Left cardiac atrium (tissue), 4 donors: ENCODE results near the gene PLAGL2. TPM values are rescaled to one million over a fixed set of nuclear protein-coding genes. Genes with fewer than 3 reads are reported as not detected.

Source experiments
- ATAC-seq, 2 donors: fragments of 200-7000 bp; cut with Tn5 transposase; one replicate each; pipeline ENCODE4 v1.9.1; 2020; ENCODE audit warnings: mild to moderate bottlenecking in 2 of 2, moderate library complexity in 2 of 2
- DNase-seq: peaks from one replicate; pipeline ENCODE4 v3.0.0-alpha.2; 2020
- intact Hi-C, 2 donors: fragments of 100-400 bp; cut with DNase I; formaldehyde crosslinking; loops; one replicate each; pipeline versions ENCODE4 v1.14.1 to v1.15.1; 2022 to 2023
- total RNA-seq, 2 donors: library from RNA; stranded (reverse); fragmentation: NEBNext Ultra II Directional; extraction: Animal tissue kit (Norgen Biotek cat#: 25700); gene quantifications; one replicate each; pipeline ENCODE4 v1.2.1, GENCODE V29; 2021
- donor health status: DM: no; HTN: yes; CAD: no.
- donor health status: DM: no; HTN: yes; CAD: no; lungs with severe emphysema.
- donor health status: DM: yes; HTN: yes; CAD: no.
- donor health status: Dilated cardiomyopathy.

Gene PLAGL2
- total RNA-seq, 2 donors from 2014 or later: 6.9 to 8.0 TPM

DNA sequence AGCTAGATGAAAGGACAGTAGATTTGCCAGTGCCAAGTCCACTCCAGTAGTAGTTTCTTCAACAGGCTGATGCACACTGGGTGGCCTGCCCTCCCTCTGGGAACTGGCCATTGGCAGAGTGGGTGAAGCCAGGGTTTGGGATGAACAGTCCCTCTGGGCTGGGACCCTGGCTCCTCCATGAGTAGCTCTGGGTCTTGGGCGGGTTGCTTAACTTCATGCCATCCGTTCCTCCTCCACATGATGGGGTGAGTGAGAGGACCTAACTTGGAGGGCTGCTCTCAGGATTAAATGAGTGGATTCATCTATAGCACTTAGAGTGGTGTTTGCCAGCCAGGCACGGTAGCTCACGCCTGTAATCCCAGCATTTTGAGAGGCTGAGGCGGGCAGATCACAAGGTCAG lies 47.2 kb downstream of the PLAGL2 start:
- intact Hi-C loops: no loop called here
- DNase-seq (no peak), ATAC-seq (no peak)

DNA sequence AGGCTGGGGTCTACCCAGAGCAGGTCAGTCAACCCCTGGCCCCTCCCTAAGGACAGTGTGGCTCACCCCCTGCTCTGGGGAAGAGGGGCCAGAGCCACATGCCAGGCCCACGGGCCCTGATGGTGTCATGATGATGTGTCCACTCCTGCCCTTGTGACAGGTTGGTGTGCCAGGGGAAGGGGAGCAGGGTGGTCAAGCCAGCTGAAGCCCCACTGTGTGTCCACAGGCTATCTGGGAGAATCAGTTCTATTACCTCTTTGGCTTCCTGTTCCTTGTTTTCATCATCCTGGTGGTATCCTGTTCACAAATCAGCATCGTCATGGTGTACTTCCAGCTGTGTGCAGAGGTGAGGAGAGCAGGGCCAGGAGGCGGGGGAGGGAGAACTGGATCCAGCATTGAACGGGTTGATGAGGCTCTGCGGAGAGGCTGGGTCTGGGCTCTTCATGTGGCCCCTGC lies 47.7 kb downstream of the PLAGL2 start:
- ATAC-seq (no peak), DNase-seq (no peak)
- intact Hi-C loops: no loop called here

DNA sequence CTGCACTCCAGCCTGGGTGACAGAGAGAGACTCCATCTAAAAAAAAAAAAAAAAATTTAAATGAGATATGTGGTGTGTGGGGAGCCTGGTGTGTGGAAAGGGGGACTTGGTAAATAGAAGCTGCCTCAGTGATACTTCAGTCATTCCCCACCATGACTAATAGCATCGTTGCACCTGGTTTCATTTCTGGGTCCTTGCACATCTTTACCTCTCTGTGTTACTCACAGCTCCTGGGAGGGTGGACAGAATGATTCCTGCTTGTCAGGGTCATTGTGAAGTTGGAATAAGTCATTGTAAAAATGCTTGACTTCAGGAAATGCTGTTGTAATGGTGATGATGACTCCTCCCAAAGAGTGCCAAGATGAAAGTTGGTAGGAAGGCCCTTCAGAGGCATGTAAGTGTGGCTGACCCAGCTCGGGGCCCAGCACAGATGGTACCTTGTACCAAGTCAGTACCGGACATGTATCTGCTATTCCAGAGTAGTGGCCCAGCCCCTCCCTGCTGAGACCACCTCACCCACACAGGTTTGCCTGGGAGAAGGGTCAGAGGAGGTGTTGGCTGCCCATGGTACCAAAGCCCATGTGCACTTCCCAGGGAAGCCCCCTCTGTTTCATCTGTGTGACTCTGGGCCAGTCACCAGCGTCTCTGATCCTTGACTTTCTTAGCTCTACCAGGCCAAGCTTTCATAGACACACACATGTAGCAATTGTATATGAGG lies 48.4 kb downstream of the PLAGL2 start:
- ATAC-seq (no peak), DNase-seq (no peak)
- intact Hi-C loops: no loop called here

DNA sequence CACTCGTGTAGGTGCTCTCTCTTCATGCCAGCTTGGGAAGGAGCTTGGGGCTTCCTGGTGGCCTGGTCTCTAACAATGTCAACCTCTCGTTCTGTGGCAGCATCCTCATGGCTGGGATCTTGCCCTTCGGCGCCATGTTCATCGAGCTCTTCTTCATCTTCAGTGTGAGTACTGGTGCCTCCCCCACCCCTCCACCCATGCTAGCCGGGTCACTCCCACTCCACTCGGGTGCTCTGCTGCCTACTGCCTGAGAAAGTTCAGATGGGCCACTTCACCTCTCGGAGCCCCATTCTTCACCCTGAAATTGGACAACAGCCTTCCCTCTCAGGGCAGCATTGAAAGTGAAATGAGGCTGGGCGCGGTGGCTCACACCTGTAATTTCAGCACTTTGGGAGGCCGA lies 49.2 kb downstream of the PLAGL2 start:
- ATAC-seq: no peak
- DNase-seq: no peak
- intact Hi-C loops: no loop called here

DNA sequence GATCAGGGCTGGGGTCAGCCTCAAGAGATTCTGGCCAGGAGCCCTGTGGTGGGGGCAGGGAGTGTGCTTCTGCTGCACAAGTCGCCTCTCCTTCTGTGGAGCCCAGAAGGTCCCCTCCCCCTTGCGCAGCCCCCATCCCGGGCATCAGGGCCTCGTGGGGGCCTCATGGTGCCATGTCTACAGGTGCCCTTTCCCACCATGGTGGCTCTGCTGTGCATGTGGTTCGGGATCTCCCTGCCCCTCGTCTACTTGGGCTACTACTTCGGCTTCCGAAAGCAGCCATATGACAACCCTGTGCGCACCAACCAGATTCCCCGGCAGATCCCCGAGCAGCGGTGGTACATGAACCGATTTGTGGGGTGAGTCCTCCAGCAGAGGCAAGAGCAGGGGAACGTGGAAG lies 49.9 kb downstream of the PLAGL2 start:
- intact Hi-C loops: no loop called here
- ATAC-seq (no peak), DNase-seq (no peak)

DNA sequence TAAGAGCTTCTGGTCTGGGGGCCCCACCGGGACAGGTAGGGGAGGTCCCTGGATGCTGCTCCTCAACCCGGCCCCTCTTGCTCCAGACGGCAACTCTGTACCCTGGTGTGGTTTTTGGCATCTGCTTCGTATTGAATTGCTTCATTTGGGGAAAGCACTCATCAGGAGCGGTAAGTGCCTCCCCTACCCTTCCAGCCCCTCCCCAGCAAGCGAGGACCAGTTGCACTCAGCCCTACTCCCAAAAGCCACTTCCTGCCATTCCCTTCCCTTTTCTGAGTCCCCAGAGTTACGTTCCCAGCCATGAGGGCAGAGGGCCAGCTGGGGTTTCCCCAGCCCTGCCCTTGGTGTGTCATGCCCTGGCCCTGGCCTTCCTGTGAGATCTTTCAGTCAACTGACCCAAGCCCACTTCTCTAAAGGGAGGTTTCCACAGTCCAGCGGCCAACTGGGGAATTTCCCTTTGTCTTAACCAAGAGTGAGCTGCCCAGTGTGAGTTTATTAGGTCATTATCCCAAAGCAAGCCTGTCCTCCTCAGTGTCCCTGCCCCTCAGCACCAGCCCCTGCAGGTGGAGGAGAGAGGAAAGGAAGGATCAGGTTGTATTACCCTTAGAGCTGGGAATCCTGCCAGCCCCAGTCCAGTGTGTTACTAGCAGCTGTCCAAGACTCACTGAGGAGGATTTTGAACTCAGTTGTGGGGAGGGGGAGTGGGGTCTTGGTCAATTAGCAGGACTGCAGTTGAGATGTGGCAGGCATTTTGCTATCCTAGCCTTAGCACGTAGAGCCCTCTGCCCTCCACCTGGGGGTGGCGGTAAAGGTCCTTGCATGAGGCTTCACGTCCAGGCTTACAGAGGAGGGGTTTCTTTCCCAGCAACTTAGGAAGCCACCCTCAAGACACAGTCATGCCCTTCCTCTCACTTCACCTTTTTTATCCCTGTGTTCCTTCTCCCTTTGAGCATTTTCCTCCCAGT lies 52.2 kb downstream of the PLAGL2 start:
- intact Hi-C loops: no loop called here
- ATAC-seq: peak; percentile 93 to 94
- DNase-seq: peak; percentile 93

DNA sequence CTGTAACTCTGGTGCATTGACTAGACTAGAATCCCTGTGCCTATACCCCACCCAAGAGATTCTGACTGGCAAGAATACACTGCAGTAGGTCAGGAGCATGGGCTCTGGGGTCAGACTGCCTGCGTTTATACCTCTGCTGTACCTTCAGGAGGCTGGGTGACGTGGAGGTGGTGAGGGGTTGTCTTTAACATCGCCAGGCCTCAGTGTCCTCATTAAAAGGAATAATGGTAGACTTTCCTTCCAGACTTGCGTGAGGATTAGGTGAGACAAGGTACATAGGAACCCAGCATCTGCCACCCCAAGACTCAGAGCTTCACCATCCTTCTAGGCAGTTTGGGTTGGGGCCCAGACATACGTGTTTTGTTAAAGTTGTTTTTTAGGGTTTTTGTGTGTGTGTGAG lies 53.8 kb downstream of the PLAGL2 start:
- intact Hi-C loops: no loop called here
- ATAC-seq: no peak
- DNase-seq: no peak

DNA sequence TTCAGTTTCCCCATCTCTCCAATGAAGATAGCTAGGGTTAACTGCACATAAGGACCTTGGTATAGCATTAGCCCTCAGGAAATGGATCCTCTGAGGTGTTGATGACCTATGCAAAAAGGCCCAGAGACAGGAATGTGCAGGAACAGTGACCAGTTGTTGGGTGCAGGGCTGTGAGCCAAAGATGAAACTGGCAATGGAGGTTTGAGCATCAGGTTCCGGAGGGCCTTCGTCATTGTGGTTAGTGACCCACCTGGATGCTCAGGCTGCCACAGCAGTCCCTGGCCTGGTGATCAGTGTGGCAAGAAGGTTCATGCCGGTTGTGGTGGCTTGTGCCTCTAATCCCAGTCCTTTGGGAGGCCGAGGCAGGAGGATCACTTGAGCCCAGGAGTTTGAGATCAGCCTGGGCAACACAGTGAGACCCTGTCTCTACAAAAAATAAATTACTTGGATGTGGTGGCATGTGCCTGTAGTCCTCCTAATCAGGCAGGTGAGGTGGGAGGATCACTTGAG lies 54.3 kb downstream of the PLAGL2 start:
- ATAC-seq: no peak
- intact Hi-C loops: no loop called here

DNA sequence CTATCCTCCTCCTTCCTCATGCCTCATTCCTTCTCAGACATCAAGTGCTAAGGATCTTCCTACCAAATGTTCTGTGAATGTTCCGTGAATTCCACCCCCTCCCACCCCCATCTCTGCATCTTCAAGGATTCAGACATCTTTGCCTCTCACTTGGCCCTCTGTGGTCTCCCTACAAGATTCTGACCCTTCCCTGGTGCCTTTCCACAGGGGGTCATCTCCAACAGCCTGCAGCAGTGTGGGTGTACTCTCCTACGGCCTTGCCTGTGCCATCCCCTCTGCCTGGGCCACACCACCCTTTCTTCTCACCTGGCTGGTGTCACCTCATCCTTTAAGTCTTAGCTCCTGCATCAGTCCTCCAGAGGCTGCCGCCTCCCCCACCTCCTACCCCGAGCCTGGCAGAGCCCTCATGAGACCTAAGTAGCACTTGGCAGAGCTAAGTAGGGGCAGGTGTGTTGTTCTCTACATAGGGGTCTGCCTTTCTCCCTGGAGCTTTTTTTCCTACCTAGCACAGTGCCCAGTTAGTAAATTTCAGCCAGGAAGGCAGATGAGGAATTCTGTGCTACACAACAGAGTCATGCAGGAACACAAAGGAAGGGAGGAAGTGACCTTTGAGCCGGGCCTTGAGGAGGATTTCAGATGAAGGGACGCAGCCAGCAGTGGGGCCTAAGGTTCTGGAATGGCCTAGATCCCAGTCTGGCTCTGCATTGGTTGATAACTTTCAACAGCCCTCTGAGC lies 55.0 kb downstream of the PLAGL2 start:
- intact Hi-C loops: no loop called here
- DNase-seq: no peak
- ATAC-seq: no peak

More for the DNA sequence above, 54.3 kb downstream of the PLAGL2 start:
- DNase-seq: no peak

DNA sequence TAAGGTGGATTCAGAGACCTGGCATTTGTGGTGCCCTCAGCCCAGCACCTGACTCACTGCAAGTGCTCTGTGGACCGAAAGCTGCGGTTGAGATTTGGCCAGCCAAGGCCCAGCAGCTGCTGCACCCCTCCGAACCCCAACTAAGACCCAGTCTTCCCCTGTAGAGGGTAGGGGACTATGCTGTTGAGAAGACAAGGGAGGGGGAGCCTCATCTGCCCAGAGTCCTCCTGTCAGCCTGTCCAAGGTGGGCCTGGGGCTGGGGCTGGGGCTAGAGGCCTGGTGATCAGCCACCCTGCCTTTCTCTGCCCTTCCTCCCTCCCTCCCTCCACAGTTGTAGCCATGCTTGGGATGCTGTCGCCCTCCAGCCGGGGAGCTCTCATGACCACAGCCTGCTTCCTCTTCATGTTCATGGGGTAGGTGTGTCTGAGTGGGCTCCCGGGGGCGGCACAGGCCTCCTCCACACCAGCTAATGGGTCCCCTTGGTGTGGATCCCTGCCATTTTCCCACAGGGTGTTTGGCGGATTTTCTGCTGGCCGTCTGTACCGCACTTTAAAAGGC lies 57.2 kb downstream of the PLAGL2 start:
- DNase-seq: no peak
- ATAC-seq: no peak
- intact Hi-C loops: no loop called here

DNA sequence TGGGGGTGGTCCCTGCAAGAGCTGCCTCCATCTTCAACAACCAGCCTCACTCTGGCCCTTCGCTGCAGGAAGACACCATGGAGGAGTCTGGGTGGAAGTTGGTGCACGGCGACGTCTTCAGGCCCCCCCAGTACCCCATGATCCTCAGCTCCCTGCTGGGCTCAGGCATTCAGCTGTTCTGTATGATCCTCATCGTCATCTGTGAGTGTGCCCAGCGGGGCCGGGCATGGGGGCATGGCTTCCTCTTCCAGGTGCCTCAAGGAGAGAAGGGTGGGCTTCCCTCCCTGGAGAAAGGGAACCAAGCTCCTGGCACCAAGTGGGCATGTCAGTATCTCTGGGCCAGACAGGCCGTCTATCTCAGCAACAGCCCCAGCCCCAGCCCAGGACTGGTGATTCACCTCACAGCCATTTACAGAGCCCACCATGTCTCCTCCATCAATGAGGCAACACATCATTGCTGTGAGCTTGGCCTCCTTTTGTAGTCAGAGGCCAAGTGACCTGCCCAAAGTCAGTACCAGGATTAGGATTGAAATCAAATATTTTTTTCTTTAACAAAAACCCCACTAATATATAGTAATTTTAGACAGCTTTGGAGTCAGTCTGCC lies 57.9 kb downstream of the PLAGL2 start:
- DNase-seq (no peak), ATAC-seq (no peak)
- intact Hi-C loops: no loop called here

DNA sequence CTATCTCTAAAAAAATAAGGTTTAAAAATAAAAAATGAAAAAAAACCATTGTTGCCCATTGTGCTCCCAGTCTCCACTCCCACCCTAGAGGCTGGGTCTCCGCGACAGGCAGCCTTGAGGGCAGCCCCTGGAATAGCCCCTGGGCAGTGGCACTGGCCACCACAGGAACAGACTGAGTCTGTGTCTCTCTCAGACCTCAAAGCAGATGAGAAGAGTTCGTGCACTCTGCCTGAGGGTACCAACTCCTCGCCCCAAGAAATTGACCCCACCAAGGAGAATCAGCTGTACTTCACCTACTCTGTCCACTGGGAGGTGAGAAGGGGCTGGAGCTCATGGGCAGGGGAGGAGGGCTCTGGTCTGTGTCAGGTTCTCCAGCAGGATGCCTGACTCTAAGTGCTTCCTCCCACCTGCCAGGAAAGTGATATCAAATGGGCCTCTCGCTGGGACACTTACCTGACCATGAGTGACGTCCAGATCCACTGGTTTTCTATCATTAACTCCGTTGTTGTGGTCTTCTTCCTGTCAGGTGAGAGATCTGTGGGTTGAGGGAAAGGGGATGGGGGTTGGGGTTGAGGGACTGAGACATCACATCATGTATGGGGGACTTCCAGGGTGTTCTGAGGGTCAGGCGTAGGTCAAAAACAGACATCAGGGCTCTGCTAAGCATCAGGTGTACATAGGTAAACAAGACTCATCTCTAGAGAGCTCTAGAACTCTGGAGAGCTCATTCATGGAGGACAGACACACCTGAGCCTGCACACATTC lies 62.5 kb downstream of the PLAGL2 start:
- DNase-seq: no peak
- ATAC-seq: no peak
- intact Hi-C loops: no loop called here

DNA sequence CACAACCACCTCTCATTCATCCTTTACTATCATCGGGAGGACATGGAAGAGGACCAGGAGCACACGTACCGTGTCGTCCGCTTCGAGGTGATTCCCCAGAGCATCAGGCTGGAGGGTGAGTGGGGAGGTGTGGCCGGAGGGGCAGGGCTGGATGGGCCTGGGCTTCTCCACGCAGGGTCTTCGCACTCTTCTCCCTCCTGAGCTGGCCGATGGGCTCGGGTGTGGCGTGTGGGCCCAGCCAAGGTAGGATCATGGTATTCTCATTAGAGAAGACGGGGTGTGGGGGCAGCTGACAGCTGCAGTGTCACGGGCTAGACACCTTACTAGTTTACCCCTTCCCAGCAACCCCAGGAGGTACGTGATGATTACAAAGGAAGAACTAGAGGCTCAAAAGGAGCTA lies 64.6 kb downstream of the PLAGL2 start:
- DNase-seq (no peak), ATAC-seq (no peak)
- intact Hi-C loops: no loop called here

Other genes starting within 250 kb of the PLAGL2 start
- gene XKR7, start 239.6 kb downstream of the PLAGL2 start, total RNA-seq: not detected
- 1 to 10 TPM; 7.2 to 7.8 TPM for gene CCM2L, start 197.3 kb downstream of the PLAGL2 start, total RNA-seq
- gene HCK, start 155.5 kb downstream of the PLAGL2 start, total RNA-seq: 10 to 100 TPM; 11.1 to 14.1 TPM
- gene TM9SF4, start 98.0 kb downstream of the PLAGL2 start, total RNA-seq: 10 to 100 TPM; 31.2 to 37.8 TPM
- gene POFUT1, start 137 bp upstream of the PLAGL2 start, total RNA-seq: 10 to 100 TPM; 25.5 to 28.6 TPM
- gene KIF3B, start 69.9 kb upstream of the PLAGL2 start, total RNA-seq: 10 to 100 TPM; 13.1 to 17.0 TPM
- 10 to 100 TPM; 32.1 to 49.0 TPM for gene ASXL1, start 150.6 kb upstream of the PLAGL2 start, total RNA-seq